Panc1 (cell line): ENCODE results near the gene GRIK3.

Experiments used
- CTCF ChIP-seq: fragments of 450-650 bp; IDR thresholded peaks from 2 replicates; pipeline ENCODE4 v1.5.1; 2017; ENCODE audit warnings: mild to moderate bottlenecking
- POLR2AphosphoS5 ChIP-seq: IDR thresholded peaks from 2 replicates; pipeline ENCODE4 v1.6.1; 2012; ENCODE audit warnings: mild to moderate bottlenecking, low read depth, low read length, moderate library complexity

GRCh38 chr1:36973056-36973455, 61.3 kb downstream of the GRIK3 start:
- TF ChIP-seq CTCF: no peak
- TF ChIP-seq POLR2AphosphoS5: no peak
